Uterus (tissue), 4 donors: Measurements from ENCODE around the gene MLPH. TPM values are rescaled to one million over a fixed set of nuclear protein-coding genes. Genes with fewer than 3 reads are reported as not detected.

Experiments used
- DNase-seq, 2 donors: peaks; one replicate each; pipeline ENCODE4 v3.0.0-alpha.2; 2019 to 2020
- H3K27ac ChIP-seq, 2 donors: fragments of 200-600 bp; sonication (generic); 1 replicate in 1 of 2; 2 replicates in 1 of 2; pipeline ENCODE4 v1.5.1; 2016 to 2018
- H3K27me3 ChIP-seq, 2 donors: fragments of 200-600 bp; sonication (generic); one replicate each; pipeline ENCODE4 v1.5.1; 2018 to 2019; ENCODE audit warnings: control low read depth in 1 of 2
- H3K36me3 ChIP-seq, 2 donors: fragments of 200-600 bp; sonication (generic); one replicate each; pipeline ENCODE4 v1.5.1; 2019; ENCODE audit warnings: control low read depth in 1 of 2
- H3K4me1 ChIP-seq, 2 donors: fragments of 200-600 bp; sonication (generic); one replicate each; pipeline ENCODE4 v1.5.1; 2018 to 2019; ENCODE audit warnings: control low read depth in 1 of 2
- H3K4me3 ChIP-seq, 2 donors: fragments of 200-600 bp; sonication (generic); 1 replicate in 1 of 2; 2 replicates in 1 of 2; pipeline ENCODE4 v1.5.1; 2018 to 2019; ENCODE audit warnings: mild to moderate bottlenecking in 1 of 2
- H3K9me3 ChIP-seq, 2 donors: fragments of 200-600 bp; sonication (generic); one replicate each; pipeline ENCODE4 v1.5.1; 2019; ENCODE audit warnings: control low read depth in 1 of 2
- POLR2A ChIP-seq, 2 donors: fragments of 450-650 bp; IDR thresholded peaks; one replicate each; pipeline ENCODE4 v1.6.1; 2016; ENCODE audit warnings: antibody characterized with exemption in 2 of 2, mild to moderate bottlenecking in 1 of 2, moderate library complexity in 1 of 2
- intact Hi-C: fragments of 100-400 bp; cut with DNase I; formaldehyde crosslinking; loops from one replicate; pipeline ENCODE4 v1.15.1; 2023; ENCODE audit warnings: low total_unique reads
- total RNA-seq, 4 donors: library from RNA; depleted of rRNA in 3 of 4; stranded (reverse); fragments of >200 nt in 3 of 4; gene quantifications; one replicate each; pipeline versions ENCODE4 v1.1.0 to v1.2.4, GENCODE V29; 2014 to 2023
- TF ChIP-seq, protein P1 (sequence below), 4 experiments: fragments of 200-600 bp in 2 of 4; fragments of 450-650 bp in 2 of 4; sonication (generic) in 2 of 4; IDR thresholded peaks; one replicate each; pipeline ENCODE4 v1.5.1; 2016 to 2019; ENCODE audit warnings: antibody characterized with exemption in 4 of 4, mild to moderate bottlenecking in 2 of 4, moderate library complexity in 1 of 4
- donor health status: DM: yes; HTN: yes; CAD: no.

The MLPH gene
- total RNA-seq, 4 donors from 2014 or later = 1.2 to 16.5 (median 8.9) TPM

DNA sequence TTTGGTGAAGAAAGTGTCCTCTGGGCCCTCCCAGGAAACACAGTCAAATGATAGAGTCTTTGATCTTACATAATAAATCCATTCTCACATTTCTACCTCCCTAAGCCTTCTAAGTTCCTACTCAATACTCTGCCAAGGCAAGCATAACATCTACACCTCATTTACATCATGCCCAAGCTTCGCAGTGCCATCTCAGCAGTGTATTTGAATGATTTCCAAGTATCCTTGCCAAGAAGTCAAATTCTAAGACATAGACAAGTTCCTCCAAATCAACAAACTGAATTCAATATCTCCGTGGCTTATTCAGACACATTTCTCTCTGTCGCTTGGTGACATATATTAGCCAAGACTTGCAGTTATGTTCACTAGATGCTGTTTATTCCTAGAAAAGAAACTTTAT is 8.1 kb upstream of the MLPH start:
- H3K4me1 ChIP-seq = peaks cover 0 to 4% of the 10 kb centered on the region in 2 donors
- TF ChIP-seq POLR2A (IDR thresholded peaks at IDR 0.05) = no peak
- TF ChIP-seq, protein P1, sequence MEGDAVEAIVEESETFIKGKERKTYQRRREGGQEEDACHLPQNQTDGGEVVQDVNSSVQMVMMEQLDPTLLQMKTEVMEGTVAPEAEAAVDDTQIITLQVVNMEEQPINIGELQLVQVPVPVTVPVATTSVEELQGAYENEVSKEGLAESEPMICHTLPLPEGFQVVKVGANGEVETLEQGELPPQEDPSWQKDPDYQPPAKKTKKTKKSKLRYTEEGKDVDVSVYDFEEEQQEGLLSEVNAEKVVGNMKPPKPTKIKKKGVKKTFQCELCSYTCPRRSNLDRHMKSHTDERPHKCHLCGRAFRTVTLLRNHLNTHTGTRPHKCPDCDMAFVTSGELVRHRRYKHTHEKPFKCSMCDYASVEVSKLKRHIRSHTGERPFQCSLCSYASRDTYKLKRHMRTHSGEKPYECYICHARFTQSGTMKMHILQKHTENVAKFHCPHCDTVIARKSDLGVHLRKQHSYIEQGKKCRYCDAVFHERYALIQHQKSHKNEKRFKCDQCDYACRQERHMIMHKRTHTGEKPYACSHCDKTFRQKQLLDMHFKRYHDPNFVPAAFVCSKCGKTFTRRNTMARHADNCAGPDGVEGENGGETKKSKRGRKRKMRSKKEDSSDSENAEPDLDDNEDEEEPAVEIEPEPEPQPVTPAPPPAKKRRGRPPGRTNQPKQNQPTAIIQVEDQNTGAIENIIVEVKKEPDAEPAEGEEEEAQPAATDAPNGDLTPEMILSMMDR (IDR thresholded peaks at IDR 0.05) = no peak
- H3K27me3 ChIP-seq = no peaks in the 10 kb centered on the region
- no peaks in the 10 kb centered on the region for H3K36me3 ChIP-seq
- no peak for DNase-seq
- H3K9me3 ChIP-seq = no peaks in the 10 kb centered on the region
- intact Hi-C loops = no loop called here
- no peak overlapping the region for H3K4me3 ChIP-seq
- H3K27ac ChIP-seq = no peak overlapping the region

DNA sequence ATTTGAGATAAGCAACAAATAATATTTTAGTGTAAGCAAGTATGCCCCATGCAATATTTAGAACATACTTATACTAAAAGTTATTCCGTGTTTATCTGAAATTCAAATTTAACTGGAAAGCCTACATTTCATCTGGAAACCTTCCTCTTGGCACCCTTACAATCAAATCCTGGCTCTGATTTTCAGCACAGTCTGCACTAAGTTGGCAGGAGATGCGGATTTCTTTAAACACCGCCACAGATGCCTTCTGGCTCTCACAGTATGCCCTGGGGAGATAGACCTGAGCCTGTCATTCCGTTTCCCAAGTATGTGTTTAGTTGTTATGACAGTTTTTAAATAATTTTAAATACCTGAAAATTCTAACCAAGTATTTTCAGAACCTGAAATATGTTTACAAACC is 7.3 kb upstream of the MLPH start:
- Histone ChIP-seq H3K4me3 (no peak overlapping the region), H3K27ac (no peak overlapping the region), H3K9me3 (no peaks in the 10 kb centered on the region), H3K4me1 (no peaks in the 10 kb centered on the region), H3K27me3 (no peaks in the 10 kb centered on the region), H3K36me3 (no peaks in the 10 kb centered on the region)
- no peak for DNase-seq
- TF ChIP-seq, protein P1 (IDR thresholded peaks at IDR 0.05) = no peak
- no peak for TF ChIP-seq POLR2A (IDR thresholded peaks at IDR 0.05)
- intact Hi-C loops = no loop called here

DNA sequence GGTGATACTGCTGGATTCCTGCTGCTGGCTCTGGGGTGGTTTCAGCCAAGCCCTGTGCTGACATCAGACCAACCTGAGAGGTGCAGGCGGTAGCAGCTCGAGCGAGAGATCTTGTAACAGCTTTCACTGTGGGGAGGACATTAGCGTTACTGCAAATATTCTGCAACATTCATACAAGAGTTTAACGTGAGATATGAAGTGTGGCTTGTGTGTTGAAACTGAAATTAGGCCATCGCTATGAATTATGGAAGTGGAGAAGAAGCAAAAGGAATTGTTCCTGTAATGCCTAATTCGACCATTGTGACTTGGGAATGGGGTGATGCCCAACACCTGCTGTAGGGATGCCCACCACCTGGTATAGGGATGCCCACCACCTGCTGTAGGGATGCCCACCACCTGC is 6.5 kb upstream of the MLPH start:
- Histone ChIP-seq H3K36me3 (no peaks in the 10 kb centered on the region), H3K9me3 (no peaks in the 10 kb centered on the region), H3K27me3 (no peaks in the 10 kb centered on the region), H3K27ac (no peak overlapping the region), H3K4me3 (no peak overlapping the region), H3K4me1 (no peaks in the 10 kb centered on the region)
- no peak for TF ChIP-seq POLR2A (IDR thresholded peaks at IDR 0.05)
- TF ChIP-seq, protein P1 (IDR thresholded peaks at IDR 0.05) = no peak
- no peak for DNase-seq
- intact Hi-C loops = no loop called here

DNA sequence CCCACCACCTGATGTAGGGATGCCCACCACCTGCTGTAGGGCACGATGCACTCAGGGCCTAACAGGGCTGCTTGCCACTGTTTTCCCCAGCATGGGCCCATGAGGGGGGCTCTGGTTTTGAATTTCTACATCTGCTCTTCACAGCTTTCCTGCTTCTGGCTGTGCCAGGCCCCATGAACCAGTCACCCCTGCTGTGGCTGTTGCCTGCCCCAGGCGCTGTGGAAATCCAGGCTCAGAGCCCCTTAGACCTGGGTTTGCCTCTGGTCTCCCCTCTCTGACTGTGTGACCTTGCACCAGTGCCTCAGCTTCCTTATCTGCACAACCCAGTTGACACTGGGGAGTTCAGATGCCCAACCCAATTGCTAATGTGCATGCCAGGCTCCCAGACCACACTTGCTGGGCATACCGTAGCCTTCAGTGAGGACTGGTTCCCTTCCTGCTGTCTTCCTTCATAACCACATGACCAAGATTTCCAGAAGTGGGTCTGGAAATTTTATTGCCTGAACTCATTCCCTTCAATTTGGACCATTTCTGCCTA is 6.0 kb upstream of the MLPH start:
- no peaks in the 10 kb centered on the region for H3K4me1 ChIP-seq
- no peak for TF ChIP-seq POLR2A (IDR thresholded peaks at IDR 0.05)
- TF ChIP-seq, protein P1 (IDR thresholded peaks at IDR 0.05) = no peak
- no peaks in the 10 kb centered on the region for H3K36me3 ChIP-seq
- H3K4me3 ChIP-seq = no peak overlapping the region
- no peaks in the 10 kb centered on the region for H3K9me3 ChIP-seq
- H3K27ac ChIP-seq = peak overlapping the region in 1 of 2 donors; percentile 73
- intact Hi-C loops = no loop called here
- H3K27me3 ChIP-seq = no peaks in the 10 kb centered on the region
- no peak for DNase-seq

DNA sequence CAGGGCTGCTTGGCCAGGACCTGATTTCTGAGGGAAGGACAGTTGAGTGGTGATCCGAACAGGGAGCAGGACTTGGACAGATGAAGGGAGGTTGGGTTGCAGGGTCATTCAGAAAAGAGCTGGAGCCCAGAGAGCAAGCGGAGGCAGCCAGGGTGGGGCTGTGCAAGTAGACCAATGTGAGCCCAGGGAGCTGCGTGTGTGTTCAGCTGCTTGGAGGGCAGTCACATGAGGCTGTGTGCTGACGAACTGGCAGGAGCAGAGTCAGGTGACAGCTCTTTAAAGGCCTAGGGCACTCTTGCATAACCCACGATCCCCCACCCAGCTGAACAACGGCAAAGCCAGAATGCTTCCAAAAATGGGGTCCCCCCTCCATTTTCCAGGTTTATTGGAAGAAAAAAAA is 4.6 kb upstream of the MLPH start:
- intact Hi-C loops = no loop called here

More for the DNA sequence above, 4.6 kb upstream of the MLPH start:
- Histone ChIP-seq H3K36me3 (no peaks in the 10 kb centered on the region), H3K9me3 (no peaks in the 10 kb centered on the region), H3K27me3 (no peaks in the 10 kb centered on the region), H3K4me3 (no peak overlapping the region), H3K27ac (peak overlapping the region; percentile 57 to 73), H3K4me1 (no peaks in the 10 kb centered on the region)
- DNase-seq = peak; percentile 77 to 81
- TF ChIP-seq, protein P1 (IDR thresholded peaks at IDR 0.05) = no peak
- no peak for TF ChIP-seq POLR2A (IDR thresholded peaks at IDR 0.05)
